HG03064 (cell line): ENCODE measurements around the gene FLAD1.
A peak's percentile ranks its signal among the peaks of the same experiment; 100 is the strongest.
"Not testable (repeated sequence)": the region's sequence is repeated elsewhere in the genome, so short reads cannot be mapped to it uniquely, and the experiment has no call there.

ENCODE experiments used
- ATAC-seq: cut with Tn5 transposase; IDR thresholded peaks from one replicate; pipeline ENCODE4 v1.9.1; 2021; ENCODE audit warnings: low read depth; ENCODE audit not compliant: unreplicated experiment

The FLAD1 gene

DNA sequence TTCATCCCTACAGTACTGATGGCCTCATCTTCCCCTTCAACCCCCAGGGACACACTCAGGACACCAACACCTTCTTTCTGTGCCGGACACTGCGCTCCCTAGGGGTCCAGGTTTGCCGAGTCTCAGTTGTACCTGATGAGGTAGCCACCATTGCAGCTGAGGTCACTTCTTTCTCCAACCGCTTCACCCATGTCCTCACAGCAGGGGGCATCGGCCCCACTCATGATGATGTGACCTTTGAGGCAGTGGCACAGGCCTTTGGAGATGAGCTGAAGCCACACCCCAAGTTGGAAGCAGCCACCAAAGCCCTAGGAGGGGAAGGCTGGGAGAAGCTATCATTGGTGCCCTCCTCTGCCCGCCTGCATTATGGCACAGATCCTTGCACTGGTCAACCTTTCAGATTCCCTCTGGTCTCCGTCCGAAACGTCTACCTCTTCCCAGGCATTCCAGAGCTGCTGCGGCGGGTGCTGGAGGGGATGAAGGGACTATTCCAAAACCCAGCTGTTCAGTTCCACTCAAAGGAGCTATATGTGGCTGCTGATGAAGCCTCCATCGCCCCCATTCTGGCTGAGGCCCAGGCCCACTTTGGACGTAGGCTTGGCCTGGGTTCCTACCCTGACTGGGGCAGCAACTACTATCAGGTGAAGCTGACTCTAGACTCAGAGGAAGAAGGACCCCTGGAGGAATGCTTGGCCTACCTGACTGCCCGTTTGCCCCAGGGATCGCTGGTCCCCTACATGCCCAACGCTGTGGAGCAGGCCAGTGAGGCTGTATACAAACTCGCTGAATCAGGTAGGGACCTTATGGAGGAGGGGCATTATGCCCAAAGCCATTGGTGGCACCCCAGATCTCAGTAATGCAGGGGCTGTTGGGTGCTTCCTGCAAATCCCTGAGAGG lies 5.2 kb downstream of the FLAD1 start:
- no peak for ATAC-seq

GRCh38 chr1:154989195-154989860 lies 6.2 kb downstream of the FLAD1 start:
- ATAC-seq: no peak

GRCh38 chr1:154990276-154990675 lies 7.1 kb downstream of the FLAD1 start:
- ATAC-seq: no peak

DNA sequence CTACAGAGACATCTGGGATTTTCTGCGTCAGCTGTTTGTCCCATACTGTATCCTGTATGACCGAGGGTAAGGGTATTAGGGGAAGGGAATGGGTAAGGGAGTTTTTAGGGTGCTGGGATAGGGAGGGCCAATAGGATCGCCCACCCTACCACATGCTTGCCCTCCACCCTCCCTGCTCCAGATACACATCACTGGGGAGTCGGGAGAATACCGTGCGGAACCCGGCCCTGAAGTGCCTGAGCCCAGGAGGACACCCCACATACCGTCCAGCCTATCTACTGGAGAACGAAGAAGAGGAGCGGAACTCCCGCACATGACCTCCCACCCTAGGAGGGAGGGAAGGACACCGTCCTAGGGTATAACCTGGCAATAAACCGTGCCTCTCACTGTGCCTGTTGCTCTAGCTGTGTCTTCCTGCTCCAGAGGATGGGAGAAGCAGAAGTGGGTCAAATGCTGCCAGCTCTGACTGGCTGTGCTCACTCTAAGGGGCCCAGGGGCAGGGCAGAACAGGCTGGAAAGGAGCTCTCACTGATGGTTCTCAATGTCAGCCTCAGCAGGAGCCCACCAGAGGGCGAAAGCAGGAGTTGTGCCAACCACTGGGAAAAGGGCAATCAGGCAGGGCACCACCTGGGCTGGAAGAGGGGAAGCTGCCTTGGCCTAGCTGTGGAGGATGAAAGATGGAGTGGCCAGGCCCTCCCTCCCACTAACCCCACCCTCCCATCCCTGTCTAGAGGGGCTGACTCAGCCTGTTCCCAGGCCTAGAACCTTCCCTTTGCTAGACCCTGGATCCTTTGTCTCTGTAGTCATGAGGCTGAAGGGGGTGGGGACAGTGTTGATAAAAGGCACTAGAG lies 9.8 kb downstream of the FLAD1 start:
- ATAC-seq: no peak

GRCh38 chr1:154993572-154994268 lies 10.6 kb downstream of the FLAD1 start, which contains the start of gene LENEP:
TSS of gene LENEP (plus strand) at chr1:154993586. CDS start at chr1:154993608, 22 bp downstream.
- ATAC-seq: no peak

- ATAC-seq: no peak
Measured at GRCh38 chr1:154994269-154994587, 11.1 kb downstream of the FLAD1 start.

- no peak for ATAC-seq
Measured at GRCh38 chr1:154994591-154994990, 11.4 kb downstream of the FLAD1 start.

GRCh38 chr1:154995301-154995983 lies 12.3 kb downstream of the FLAD1 start:
- ATAC-seq: not testable (repeated sequence)

DNA sequence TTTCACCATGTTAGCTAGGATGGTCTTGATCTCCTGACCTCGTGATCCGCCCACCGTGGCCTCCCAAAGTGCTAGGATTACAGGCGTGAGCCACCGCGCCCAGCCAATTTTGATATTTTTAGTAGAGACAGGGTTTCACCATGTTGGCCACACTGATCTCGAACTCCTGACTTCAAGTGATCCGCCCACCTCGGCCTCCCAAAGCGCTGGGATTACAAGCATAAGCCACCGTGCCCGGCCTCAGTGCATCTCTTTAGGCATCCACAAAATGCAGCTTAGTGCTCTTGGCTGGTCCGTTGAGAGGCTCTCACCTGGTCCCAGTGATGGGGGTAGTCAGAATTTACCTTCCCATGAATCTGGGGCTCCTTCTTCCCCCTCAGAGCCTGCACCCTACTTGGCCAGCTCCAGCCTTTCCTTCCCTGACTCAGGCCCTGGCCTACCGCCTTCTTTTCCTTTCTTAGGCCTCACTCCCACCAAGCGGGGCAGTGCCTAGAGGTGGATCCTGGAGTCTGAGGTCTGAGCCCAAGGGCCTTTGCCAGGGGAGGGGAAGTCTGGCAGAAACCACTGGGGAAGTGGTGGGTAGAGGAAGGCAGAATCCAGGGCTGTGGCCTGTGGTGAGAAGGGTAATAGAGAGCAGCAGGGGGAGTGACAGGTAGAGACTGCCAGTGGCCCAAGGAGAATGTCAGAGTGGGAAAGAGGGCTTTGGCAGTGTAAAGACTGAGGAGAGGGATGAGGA lies 14.0 kb downstream of the FLAD1 start:
- ATAC-seq: no peak

GRCh38 chr1:154998201-154998780 lies 15.1 kb downstream of the FLAD1 start:
- ATAC-seq: no peak

DNA sequence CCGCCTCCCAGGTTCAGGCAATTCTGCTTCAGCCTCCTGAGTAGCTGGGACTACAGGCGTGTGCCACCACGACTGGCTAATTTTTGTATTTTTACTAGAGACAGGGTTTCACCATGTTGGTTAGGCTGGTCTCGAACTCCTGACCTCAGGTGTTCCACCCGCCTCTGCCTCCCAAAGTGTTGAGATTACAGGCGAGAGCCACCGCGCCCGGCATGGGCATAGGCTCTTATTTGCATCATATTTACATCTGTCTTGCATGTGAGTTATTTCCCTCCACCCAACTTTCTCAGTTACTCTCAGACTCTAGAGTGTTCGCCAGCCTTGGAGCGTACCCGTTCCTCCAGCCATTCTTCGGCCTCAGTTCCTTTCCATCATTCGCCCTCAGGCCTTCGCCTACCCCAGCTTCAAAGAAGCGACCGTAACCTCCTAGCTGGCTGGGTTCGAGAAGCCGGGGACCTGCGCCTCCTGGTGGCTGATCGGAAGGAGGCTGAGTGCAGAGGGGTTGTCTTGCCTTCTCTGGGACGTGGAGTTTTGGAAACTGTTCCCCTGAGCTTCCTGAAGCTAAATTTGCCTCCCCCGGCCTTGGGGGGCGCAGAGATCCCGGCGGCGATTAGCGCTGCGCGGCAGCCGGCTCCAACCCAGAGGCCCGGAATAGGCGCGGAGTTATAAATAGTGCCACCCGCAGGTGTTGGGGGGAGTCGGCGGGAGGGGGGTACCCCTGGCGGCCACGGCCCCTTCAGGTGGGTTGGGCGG lies 15.8 kb downstream of the FLAD1 start:
- no peak for ATAC-seq

GRCh38 chr1:154999571-155000410 lies 16.6 kb downstream of the FLAD1 start:
- ATAC-seq: no peak

DNA sequence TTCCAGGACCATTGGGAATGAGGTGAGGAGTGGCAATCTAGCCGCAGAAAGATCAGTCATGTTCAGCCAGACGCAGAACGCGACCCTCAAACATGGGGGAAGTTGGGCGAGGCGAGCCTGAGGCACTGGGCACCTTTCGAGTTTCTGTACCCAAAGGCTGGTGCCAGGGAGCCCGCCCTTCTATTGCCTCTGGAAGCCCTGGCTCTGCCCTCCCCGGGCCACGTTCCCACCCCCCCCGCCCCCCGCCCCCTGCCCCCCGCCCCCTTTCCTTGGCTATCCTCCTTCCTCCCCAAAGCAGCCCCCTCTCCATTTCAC lies 17.2 kb downstream of the FLAD1 start:
- ATAC-seq: no peak

- peak; percentile 45 for ATAC-seq
Measured at GRCh38 chr1:155000726-155001424, 17.7 kb downstream of the FLAD1 start.

DNA sequence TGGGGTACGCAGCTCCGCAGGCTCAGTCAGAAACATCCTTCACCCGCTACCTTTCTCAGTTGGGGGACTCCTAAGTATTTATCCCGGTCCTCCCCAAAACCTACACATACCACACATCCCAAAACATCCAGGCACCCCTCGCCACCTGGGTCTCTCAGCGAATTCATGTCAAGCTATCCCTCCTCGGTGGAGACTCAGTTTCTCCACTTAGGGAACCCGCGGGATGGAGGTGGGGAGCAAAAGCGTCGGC lies 18.2 kb downstream of the FLAD1 start:
- ATAC-seq: no peak

DNA sequence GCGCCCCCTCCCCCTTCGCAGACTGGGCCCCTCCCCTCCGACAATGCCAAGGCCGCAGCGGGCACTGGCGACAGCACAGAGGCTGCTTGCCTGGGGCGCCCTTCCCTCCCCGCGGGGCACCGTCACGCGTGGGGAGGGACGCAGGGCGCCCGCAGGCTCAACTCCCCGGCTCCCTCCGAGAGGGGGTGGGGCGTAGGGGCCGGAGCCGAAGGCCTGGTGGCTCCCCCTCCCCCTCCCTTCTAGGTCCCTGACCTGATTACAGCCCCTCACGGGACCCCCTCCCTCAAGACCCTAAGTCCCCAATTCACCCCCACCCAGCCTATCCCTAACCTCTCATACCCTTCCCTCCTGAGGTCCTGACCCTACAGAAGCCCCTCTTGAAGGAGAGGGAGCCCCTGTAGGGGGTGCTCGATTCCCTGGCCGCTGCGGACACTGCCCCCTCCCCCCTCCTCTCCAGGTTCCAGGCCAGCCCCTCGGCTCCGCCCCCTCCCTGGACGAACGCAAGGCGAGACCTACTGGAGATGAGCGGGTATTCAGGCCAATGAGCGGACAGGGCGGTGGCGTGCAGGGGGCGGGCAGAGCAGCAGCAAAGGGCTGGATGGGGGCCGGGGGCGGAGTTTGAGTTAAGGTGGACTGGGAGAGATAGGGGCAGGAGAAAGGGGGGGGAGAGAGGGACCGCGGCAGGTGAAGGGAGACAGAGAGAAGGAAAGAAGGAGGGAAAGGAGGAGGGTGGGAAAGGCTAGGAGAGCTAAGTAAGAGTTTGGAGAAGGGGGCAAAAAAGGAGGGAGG lies 18.7 kb downstream of the FLAD1 start:
- peak; percentile 36 for ATAC-seq
